Astrocyte (in vitro differentiated cells and primary cell): Measurements from ENCODE around the gene NRSN1.

ENCODE experiments used
- CTCF ChIP-seq: IDR thresholded peaks from 2 replicates; pipeline ENCODE4 v1.5.1; 2011; ENCODE audit warnings: low read depth, mild to moderate bottlenecking, inconsistent platforms, low read length, moderate library complexity; ENCODE audit not compliant: insufficient read depth
- EZH2 ChIP-seq: IDR thresholded peaks from 2 replicates; pipeline ENCODE4 v1.6.1; 2012; ENCODE audit warnings: mild to moderate bottlenecking, low read length, inconsistent platforms; ENCODE audit not compliant: insufficient read depth

- TF ChIP-seq CTCF (no peak), EZH2 (no peak)
Measured at GRCh38 chr6:24117021-24117420, 9.0 kb upstream of the NRSN1 start.
